ENCODE measurements around the gene MSI2. TPM values are rescaled to one million over a fixed set of nuclear protein-coding genes. Genes with fewer than 3 reads are reported as not detected.

Gene MSI2
- total RNA-seq, 4 donors from 2014 or later = 27.3 to 50.4 (median 36.8) TPM

DNA sequence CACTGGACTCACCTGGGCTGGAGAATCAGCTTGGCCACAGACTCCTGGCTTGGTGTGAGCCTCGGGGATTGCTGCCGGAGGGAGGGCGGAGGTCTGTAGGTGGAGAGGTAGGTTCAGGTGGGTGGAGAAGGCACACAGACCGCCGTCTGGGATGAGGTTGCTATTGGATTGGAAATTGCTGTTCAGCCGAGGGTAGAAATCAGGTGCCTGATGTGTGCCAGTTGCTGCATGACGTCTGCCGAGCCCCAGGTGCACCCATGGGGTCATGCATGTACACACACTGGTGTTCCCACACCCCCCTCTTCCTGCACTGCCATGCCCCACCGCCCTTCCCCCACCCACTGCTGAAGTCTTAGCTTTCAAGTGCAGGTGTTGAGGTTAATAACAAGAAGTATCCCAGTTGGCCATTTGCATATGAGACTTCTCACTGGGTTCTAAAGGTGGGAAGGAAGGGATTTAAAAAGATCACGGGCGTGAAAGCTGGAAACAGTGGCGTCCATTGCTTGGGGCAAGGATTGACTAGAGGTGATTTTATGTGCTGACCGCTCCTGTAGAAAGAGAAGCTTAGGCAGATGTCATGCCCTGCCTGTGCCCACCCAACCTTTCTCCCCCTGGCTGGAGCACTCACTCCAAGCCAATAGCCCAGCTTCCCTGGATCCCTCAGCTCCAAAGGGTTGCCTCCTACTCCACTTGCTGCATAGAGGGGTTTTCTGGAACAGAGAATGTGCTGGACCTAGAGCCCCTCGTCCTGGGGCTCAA is 295.2 kb downstream of the MSI2 start:
- no peak overlapping the region for H3K27ac ChIP-seq
- TF ChIP-seq CTCF (IDR thresholded peaks at IDR 0.05) (no peak), POLR2AphosphoS5 (IDR thresholded peaks at IDR 0.05) (no peak), POLR2A (IDR thresholded peaks at IDR 0.05) (no peak), EP300 (IDR thresholded peaks at IDR 0.05) (no peak)
- H3K36me3 ChIP-seq = no peaks in the 10 kb centered on the region
- H3K27me3 ChIP-seq = no peaks in the 10 kb centered on the region
- ATAC-seq = no peak
- no peaks in the 10 kb centered on the region for H3K9me3 ChIP-seq
- no peak overlapping the region for H3K4me3 ChIP-seq
- H3K4me1 ChIP-seq = peaks cover 0 to 44% (median 15%) of the 10 kb centered on the region in 3 donors
- WGBS, 2 donors (ENCODE audit: low coverage in 1 of 2) = 92 to 94% methylated on average over 3 to 5 of the region's 14 CpGs

GRCh38 chr17:57552114-57552624 is 295.8 kb downstream of the MSI2 start:
- peak in 3 of 4 experiments; percentile 38 to 72 (median 42) for TF ChIP-seq CTCF (IDR thresholded peaks at IDR 0.05)
- TF ChIP-seq POLR2AphosphoS5 (IDR thresholded peaks at IDR 0.05) = no peak
- TF ChIP-seq POLR2A (IDR thresholded peaks at IDR 0.05) = no peak
- no peak for TF ChIP-seq EP300 (IDR thresholded peaks at IDR 0.05)
- no peaks in the 10 kb centered on the region for H3K9me3 ChIP-seq

DNA sequence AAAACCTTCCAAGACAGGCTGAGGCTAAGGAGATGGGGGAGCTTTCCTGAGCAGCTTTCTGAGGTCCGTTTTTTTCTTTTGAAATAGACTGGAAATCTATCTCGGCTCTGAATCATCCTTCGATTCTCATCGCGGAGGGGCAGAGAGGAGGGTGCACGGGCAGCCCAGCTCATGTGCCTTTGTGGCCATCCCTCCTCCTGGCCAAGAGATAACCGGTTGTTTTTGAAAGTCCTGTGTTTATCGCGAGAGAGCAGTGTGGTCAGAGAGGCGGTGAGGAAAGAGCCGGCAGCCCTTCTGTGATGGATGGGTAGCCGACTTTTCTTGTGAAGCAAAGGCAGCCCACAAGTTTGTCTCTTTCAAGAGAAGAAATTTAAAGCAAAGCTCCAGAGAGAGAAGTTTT is 297.2 kb downstream of the MSI2 start:
- no peak for TF ChIP-seq POLR2AphosphoS5 (IDR thresholded peaks at IDR 0.05)
- no peak for TF ChIP-seq EP300 (IDR thresholded peaks at IDR 0.05)
- no peak for TF ChIP-seq CTCF (IDR thresholded peaks at IDR 0.05)
- TF ChIP-seq POLR2A (IDR thresholded peaks at IDR 0.05) = no peak
- no peaks in the 10 kb centered on the region for H3K36me3 ChIP-seq
- H3K9me3 ChIP-seq = no peaks in the 10 kb centered on the region
- WGBS, 2 donors (ENCODE audit: low coverage in 1 of 2) = 42 to 58% methylated on average over 5 to 7 of the region's 12 CpGs
- ATAC-seq = no peak
- H3K27me3 ChIP-seq = no peaks in the 10 kb centered on the region
- no peak overlapping the region for H3K4me3 ChIP-seq
- H3K27ac ChIP-seq = no peak overlapping the region
- H3K4me1 ChIP-seq = peaks cover 0 to 58% (median 27%) of the 10 kb centered on the region in 3 donors

More at GRCh38 chr17:57552114-57552624, 295.8 kb downstream of the MSI2 start:
- Histone ChIP-seq H3K4me1 (peaks cover 0 to 48% (median 15%) of the 10 kb centered on the region in 3 donors), H3K4me3 (no peak overlapping the region), H3K27me3 (no peaks in the 10 kb centered on the region), H3K27ac (no peak overlapping the region), H3K36me3 (no peaks in the 10 kb centered on the region)
- no peak for ATAC-seq
- WGBS, 2 donors (ENCODE audit: low coverage in 1 of 2) = 23 to 24% methylated on average over 5 to 7 of the region's 11 CpGs

- no peak for TF ChIP-seq POLR2AphosphoS5 (IDR thresholded peaks at IDR 0.05)
- no peak for TF ChIP-seq CTCF (IDR thresholded peaks at IDR 0.05)
- no peak for TF ChIP-seq EP300 (IDR thresholded peaks at IDR 0.05)
- TF ChIP-seq POLR2A (IDR thresholded peaks at IDR 0.05) = no peak
- Histone ChIP-seq H3K36me3 (no peaks in the 10 kb centered on the region), H3K4me1 (peaks cover 0 to 56% (median 27%) of the 10 kb centered on the region in 3 donors), H3K4me3 (no peak overlapping the region), H3K27ac (no peak overlapping the region), H3K9me3 (no peaks in the 10 kb centered on the region), H3K27me3 (no peaks in the 10 kb centered on the region)
- no peak for ATAC-seq
- 38% methylated on average over 10 of the region's 14 CpGs; no CpG with 5 or more reads in 1 of the 2 donors for WGBS, 2 donors (ENCODE audit: low coverage in 1 of 2)
These were observed 297.9 kb downstream of the MSI2 start for GRCh38 chr17:57553991-57554825.

All from gastroesophageal sphincter (tissue), 4 donors.